OCI-LY7 (cell line): ENCODE results near the gene SRGAP1.

Experiments
- CTCF ChIP-seq: fragments of 200-600 bp; sonication (generic); conservative IDR thresholded peaks from 2 replicates; pipeline ENCODE4 v1.5.1; 2014; ENCODE audit warnings: mild to moderate bottlenecking, antibody characterized with exemption, low read length, moderate library complexity, mixed read lengths
- EZH2phosphoT487 ChIP-seq: fragments of 200-600 bp; sonication (generic); IDR thresholded peaks from 2 replicates; pipeline ENCODE4 v1.6.1; 2018; ENCODE audit warnings: low read depth, borderline replicate concordance, mild to moderate bottlenecking, mixed run types, antibody characterized with exemption, low read length, moderate library complexity, mixed read lengths

DNA sequence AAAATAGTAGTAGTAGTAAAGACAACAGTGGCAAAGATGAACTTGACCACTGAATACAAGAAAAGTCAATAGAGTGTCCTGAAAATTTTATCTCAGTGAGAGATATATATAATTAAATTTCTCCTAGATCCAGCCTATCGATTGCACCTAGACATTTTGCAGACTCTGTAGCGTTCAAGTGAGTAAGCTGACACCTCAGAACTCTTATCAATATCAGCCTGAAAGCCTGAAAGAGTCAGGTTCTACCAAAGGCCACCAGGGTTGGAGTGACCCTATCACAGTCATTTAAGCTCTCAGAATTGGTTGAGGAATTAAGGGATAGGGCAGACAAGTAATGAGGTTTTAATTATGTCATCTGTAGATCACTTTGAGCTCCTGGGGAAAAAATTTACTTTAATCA lies 174.6 kb downstream of the SRGAP1 start:
- TF ChIP-seq CTCF (no peak), EZH2phosphoT487 (no peak)
